GM23338 (cell line): Measurements from ENCODE around the gene PTER. TPM values are rescaled to one million over a fixed set of nuclear protein-coding genes. Genes with fewer than 3 reads are reported as not detected.

Experiments used
- ATAC-seq: fragments of 200-7000 bp; cut with Tn5 transposase; 3 replicates; pipeline ENCODE4 v1.9.1; 2020
- DNase-seq: peaks from one replicate; pipeline ENCODE4 v3.0.0-alpha.2; 2015; ENCODE audit warnings: low spot score
- H2AFZ ChIP-seq: fragments of 200-600 bp; sonication (generic); 2 replicates; pipeline ENCODE4 v1.8.0; 2016; ENCODE audit warnings: antibody characterized with exemption, mild to moderate bottlenecking, moderate library complexity
- H3F3A ChIP-seq: fragments of 200-600 bp; sonication (generic); replicated peaks from 2 replicates; pipeline ENCODE4 v1.8.0; 2017; ENCODE audit warnings: antibody characterized with exemption, mixed run types, low read depth
- H3K27ac ChIP-seq: fragments of 200-600 bp; sonication (generic); 2 replicates; pipeline ENCODE4 v1.6.1; 2016; ENCODE audit warnings: low read depth
- H3K27me3 ChIP-seq: fragments of 200-600 bp; sonication (generic); 2 replicates; pipeline ENCODE4 v1.8.0; 2016; ENCODE audit warnings: mild to moderate bottlenecking, mixed run types, moderate library complexity; ENCODE audit not compliant: insufficient read depth
- H3K36me3 ChIP-seq: fragments of 200-600 bp; sonication (generic); 2 replicates; pipeline ENCODE4 v1.8.0; 2016; ENCODE audit warnings: mild to moderate bottlenecking; ENCODE audit not compliant: insufficient read depth
- H3K4me1 ChIP-seq: fragments of 200-600 bp; sonication (generic); 2 replicates; pipeline ENCODE4 v1.8.0; 2016; ENCODE audit warnings: mild to moderate bottlenecking, moderate library complexity; ENCODE audit not compliant: insufficient read depth
- H3K4me2 ChIP-seq: fragments of 200-600 bp; sonication (generic); 2 replicates; pipeline ENCODE4 v1.7.1; 2017; ENCODE audit warnings: mixed run types
- H3K4me3 ChIP-seq: fragments of 200-600 bp; sonication (generic); 2 replicates; pipeline ENCODE4 v1.6.1; 2016; ENCODE audit warnings: mixed run types
- H3K79me2 ChIP-seq: fragments of 200-600 bp; sonication (generic); replicated peaks from 2 replicates; pipeline ENCODE4 v1.8.0; 2017; ENCODE audit warnings: mild to moderate bottlenecking; ENCODE audit not compliant: insufficient read depth
- H3K9me2 ChIP-seq: fragments of 200-600 bp; sonication (generic); 2 replicates; pipeline ENCODE4 v1.8.0; 2017; ENCODE audit not compliant: insufficient read depth
- H4K20me1 ChIP-seq: fragments of 200-600 bp; sonication (generic); replicated peaks from 2 replicates; pipeline ENCODE4 v1.8.0; 2017; ENCODE audit warnings: mild to moderate bottlenecking; ENCODE audit not compliant: insufficient read depth
- H3K27ac Mint-ChIP-seq: 2 replicates; pipeline ENCODE4 v1.8.0; 2020; ENCODE audit warnings: inconsistent platforms, mild to moderate bottlenecking, moderate library complexity, mixed read lengths
- H3K27me3 Mint-ChIP-seq: 3 replicates; pipeline ENCODE4 v1.8.0; 2022; ENCODE audit warnings: low read depth, mild to moderate bottlenecking, moderate library complexity, mixed read lengths, inconsistent platforms; ENCODE audit not compliant: insufficient read depth, poor library complexity
- H3K36me3 Mint-ChIP-seq: 3 replicates; pipeline ENCODE4 v1.8.0; 2021; ENCODE audit warnings: low read depth, mild to moderate bottlenecking, inconsistent platforms, moderate library complexity, mixed read lengths
- H3K4me1 Mint-ChIP-seq: 3 replicates; pipeline ENCODE4 v1.8.0; 2020; ENCODE audit warnings: mild to moderate bottlenecking, inconsistent platforms, mixed read lengths
- H3K4me3 Mint-ChIP-seq: 3 replicates; pipeline ENCODE4 v1.8.0; 2021; ENCODE audit warnings: moderate library complexity, mild to moderate bottlenecking, inconsistent platforms, mixed read lengths
- H3K9me3 Mint-ChIP-seq: 3 replicates; pipeline ENCODE4 v1.8.0; 2020; ENCODE audit warnings: moderate library complexity, mild to moderate bottlenecking, inconsistent platforms, mixed read lengths
- CREB1 ChIP-seq: fragments of 250-450 bp; sonication (Bioruptor Pico); IDR thresholded peaks from 2 replicates; pipeline ENCODE4 v1.5.0; 2020; ENCODE audit warnings: low read depth, mild to moderate bottlenecking, moderate library complexity
- CTCF ChIP-seq, 2 experiments: fragments of 200-600 bp in 1 of 2; sonication (generic) in 1 of 2; conservative IDR thresholded peaks; 2 replicates each; pipeline versions ENCODE4 v1.5.1 to v1.6.1; 2016 to 2017; ENCODE audit warnings: antibody characterized with exemption in 2 of 2, low read depth in 2 of 2, mild to moderate bottlenecking in 2 of 2, moderate library complexity in 1 of 2
- ETS1 ChIP-seq: IDR thresholded peaks from 2 replicates; pipeline ENCODE4 v1.6.1; 2016; ENCODE audit warnings: antibody characterized with exemption
- EZH2 ChIP-seq: fragments of 200-600 bp; sonication (generic); IDR thresholded peaks from one replicate; pipeline ENCODE4 v1.8.0; 2017; ENCODE audit warnings: antibody characterized with exemption, mild to moderate bottlenecking, low read depth; ENCODE audit not compliant: unreplicated experiment
- EZH2phosphoT487 ChIP-seq: fragments of 200-600 bp; sonication (generic); IDR thresholded peaks from one replicate; pipeline ENCODE4 v1.8.1; 2018; ENCODE audit warnings: antibody characterized with exemption; ENCODE audit not compliant: unreplicated experiment
- JUNB ChIP-seq: IDR thresholded peaks from one replicate; pipeline ENCODE4 v1.6.1; 2016; ENCODE audit warnings: antibody characterized with exemption; ENCODE audit not compliant: unreplicated experiment
- NANOG ChIP-seq: IDR thresholded peaks from 2 replicates; pipeline ENCODE4 v1.6.1; 2016; ENCODE audit warnings: antibody characterized with exemption, borderline replicate concordance
- POLR2AphosphoS5 ChIP-seq: IDR thresholded peaks from 2 replicates; pipeline ENCODE4 v1.6.1; 2016; ENCODE audit warnings: antibody characterized with exemption, low read depth
- REST ChIP-seq: IDR thresholded peaks from one replicate; pipeline ENCODE4 v1.6.1; 2018; ENCODE audit warnings: antibody characterized with exemption; ENCODE audit not compliant: unreplicated experiment
- STAT1 ChIP-seq: IDR thresholded peaks from one replicate; pipeline ENCODE4 v1.6.1; 2016; ENCODE audit warnings: antibody characterized with exemption; ENCODE audit not compliant: unreplicated experiment
- ZNF114 ChIP-seq: fragments of 250-450 bp; sonication (Bioruptor Pico); IDR thresholded peaks from 2 replicates; pipeline ENCODE4 v1.5.0; 2020; ENCODE audit warnings: mild to moderate bottlenecking, moderate library complexity
- ZNF331 ChIP-seq: fragments of 250-450 bp; sonication (Bioruptor Pico); IDR thresholded peaks from 2 replicates; pipeline ENCODE4 v1.5.0; 2020; ENCODE audit warnings: low read depth, mild to moderate bottlenecking, moderate library complexity
- ZNF462 ChIP-seq: fragments of 250-450 bp; sonication (Bioruptor Pico); IDR thresholded peaks from 2 replicates; pipeline ENCODE4 v1.5.0; 2020; ENCODE audit warnings: mild to moderate bottlenecking, moderate library complexity
- polyA plus RNA-seq: library from polyadenylated mRNA; unstranded; fragments of >200 nt; fragmentation: Nextera tagmentation; extraction: Ambion mirVana; gene quantifications from 2 replicates; pipeline ENCODE4 v1.2.1, GENCODE V29; 2016
- total RNA-seq: library from RNA; depleted of rRNA; stranded (reverse); fragments of >200 nt; shearing (Covaris generic); gene quantifications from 2 replicates; pipeline ENCODE4 v1.2.3, GENCODE V29; 2014

PTER gene
- total and polyA plus RNA-seq, 2 experiments from 2014 or later, result 4.8 to 4.9 TPM

GRCh38 chr10:16478801-16479200, 42.0 kb downstream of the PTER start:
- no peak overlapping the region for H3K27ac ChIP-seq
- Mint-ChIP-seq H3K4me3 (no peak overlapping the region), H3K9me3 (no peaks in the 10 kb centered on the region), H3K36me3 (no peaks in the 10 kb centered on the region), H3K27me3 (peaks cover 5% of the 10 kb centered on the region), H3K27ac (no peak overlapping the region), H3K4me1 (no peaks in the 10 kb centered on the region)
- H3K36me3 ChIP-seq, result no peaks in the 10 kb centered on the region
- H3F3A ChIP-seq, result no peaks in the 10 kb centered on the region
- no peak overlapping the region for H3K4me2 ChIP-seq
- H3K27me3 ChIP-seq, result no peaks in the 10 kb centered on the region
- no peaks in the 10 kb centered on the region for H4K20me1 ChIP-seq
- TF ChIP-seq REST (no peak), EZH2 (no peak), EZH2phosphoT487 (no peak), CREB1 (CRISPR knock-in tag) (no peak), ZNF462 (CRISPR knock-in tag) (no peak), ZNF114 (CRISPR knock-in tag) (no peak), CTCF (conservative IDR thresholded peaks at IDR 0.05; ENCODE audit: low read depth in 2 of 2) (no peak), NANOG (no peak), ZNF331 (CRISPR knock-in tag) (no peak), ETS1 (no peak), POLR2AphosphoS5 (no peak), JUNB (no peak), STAT1 (no peak)
- no peaks in the 10 kb centered on the region for H3K9me2 ChIP-seq
- ATAC-seq (no peak), DNase-seq (no peak)
- no peaks in the 10 kb centered on the region for H3K4me1 ChIP-seq
- no peak overlapping the region for H2AFZ ChIP-seq
- no peak overlapping the region for H3K4me3 ChIP-seq
- no peaks in the 10 kb centered on the region for H3K79me2 ChIP-seq
